Neural cell (in vitro differentiated cells): ENCODE results near the gene PHOSPHO2. TPM values are rescaled to one million over a fixed set of nuclear protein-coding genes. Genes with fewer than 3 reads are reported as not detected.

ENCODE experiments used
- H2AFZ ChIP-seq: fragments of 200-600, 300-800 bp; sonication (generic), shearing (Covaris generic); 2 replicates; pipeline ENCODE4 v1.6.0; 2014; ENCODE audit warnings: low read depth, mild to moderate bottlenecking, antibody characterized with exemption, low read length, moderate library complexity
- H3F3A ChIP-seq: fragments of 200-600 bp; shearing (Covaris generic); 2 replicates; pipeline ENCODE4 v1.6.1; 2016; ENCODE audit warnings: mild to moderate bottlenecking, moderate library complexity, mixed read lengths, antibody characterized with exemption, low read length; ENCODE audit not compliant: insufficient read depth, poor library complexity, severe bottlenecking
- H3K27ac ChIP-seq: fragments of 200-600, 300-800 bp; sonication (generic), shearing (Covaris generic); 2 replicates; pipeline ENCODE4 v1.5.1; 2014; ENCODE audit warnings: mild to moderate bottlenecking, low read length, moderate library complexity
- H3K27me3 ChIP-seq: fragments of 300-800, 200-600 bp; sonication (generic), shearing (Covaris generic); 2 replicates; pipeline ENCODE4 v1.6.0; 2014; ENCODE audit warnings: mild to moderate bottlenecking, low read depth, low read length, moderate library complexity; ENCODE audit not compliant: insufficient read depth
- H3K36me3 ChIP-seq: fragments of 300-800, 200-600 bp; sonication (generic), shearing (Covaris generic); 2 replicates; pipeline ENCODE4 v1.5.1; 2014; ENCODE audit warnings: mild to moderate bottlenecking, antibody characterized with exemption, low read length, moderate library complexity; ENCODE audit not compliant: insufficient read depth
- H3K4me2 ChIP-seq: fragments of 300-800, 200-600 bp; sonication (generic), shearing (Covaris generic); 2 replicates; pipeline ENCODE4 v1.6.0; 2014; ENCODE audit warnings: mild to moderate bottlenecking, low read length
- H3K4me3 ChIP-seq: fragments of 300-800, 200-600 bp; sonication (generic), shearing (Covaris generic); 2 replicates; pipeline ENCODE4 v1.5.1; 2014; ENCODE audit warnings: mild to moderate bottlenecking, low read length, moderate library complexity
- H3K79me2 ChIP-seq: fragments of 200-600 bp; shearing (Covaris generic); replicated peaks from 2 replicates; pipeline ENCODE4 v1.6.0; 2014; ENCODE audit warnings: mild to moderate bottlenecking, low read length, moderate library complexity; ENCODE audit not compliant: insufficient read depth
- H3K9ac ChIP-seq: fragments of 300-800, 200-600 bp; sonication (generic), shearing (Covaris generic); 2 replicates; pipeline ENCODE4 v1.6.1; 2016; ENCODE audit warnings: mild to moderate bottlenecking, low read length, mixed read lengths
- H3K9me2 ChIP-seq: fragments of 200-600 bp; shearing (Covaris generic); 2 replicates; pipeline ENCODE4 v1.6.1; 2016; ENCODE audit warnings: mild to moderate bottlenecking, low read length, mixed read lengths; ENCODE audit not compliant: insufficient read depth
- H3K9me3 ChIP-seq: fragments of 200-600, 300-800 bp; sonication (generic), shearing (Covaris generic); 2 replicates; pipeline ENCODE4 v1.6.1; 2016; ENCODE audit warnings: mild to moderate bottlenecking, mixed run types, low read length, moderate library complexity, mixed read lengths
- H4K20me1 ChIP-seq: fragments of 200-600 bp; shearing (Covaris generic); 2 replicates; pipeline ENCODE4 v1.6.1; 2016; ENCODE audit warnings: mild to moderate bottlenecking, mixed run types; ENCODE audit not compliant: insufficient read depth
- EP300 ChIP-seq: fragments of 450-650 bp; conservative IDR thresholded peaks from 2 replicates; pipeline ENCODE4 v1.6.1; 2014; ENCODE audit warnings: antibody characterized with exemption, mild to moderate bottlenecking, moderate library complexity; ENCODE audit not compliant: poor library complexity, severe bottlenecking
- EZH2 ChIP-seq: fragments of 200-600, 300-800 bp; shearing (Covaris generic), sonication (generic); IDR thresholded peaks from 2 replicates; pipeline ENCODE4 v1.6.1; 2014; ENCODE audit warnings: antibody characterized with exemption, low read length, borderline replicate concordance, mild to moderate bottlenecking; ENCODE audit not compliant: insufficient read depth, poor library complexity, severe bottlenecking
- MXI1 ChIP-seq: fragments of 450-650 bp; conservative IDR thresholded peaks from 2 replicates; pipeline ENCODE4 v1.6.1; 2014; ENCODE audit warnings: antibody characterized with exemption, mild to moderate bottlenecking; ENCODE audit not compliant: poor library complexity, severe bottlenecking
- POLR2AphosphoS5 ChIP-seq: IDR thresholded peaks from 2 replicates; pipeline ENCODE4 v1.6.1; 2012
- RAD21 ChIP-seq: fragments of 450-650 bp; conservative IDR thresholded peaks from 2 replicates; pipeline ENCODE4 v1.6.1; 2014; ENCODE audit warnings: antibody characterized with exemption, mild to moderate bottlenecking, moderate library complexity
- SMC3 ChIP-seq: fragments of 450-650 bp; conservative IDR thresholded peaks from 2 replicates; pipeline ENCODE4 v1.6.1; 2014; ENCODE audit warnings: antibody characterized with exemption, mild to moderate bottlenecking, moderate library complexity; ENCODE audit not compliant: poor library complexity
- TAF1 ChIP-seq: IDR thresholded peaks from 2 replicates; pipeline ENCODE4 v1.6.1; 2012; ENCODE audit warnings: low read depth
- polyA plus RNA-seq: library from polyadenylated mRNA; depleted of rRNA; stranded (reverse); fragments of >200 nt; gene quantifications from 2 replicates; pipeline ENCODE4 v1.2.3, GENCODE V29; 2014
- TF ChIP-seq, protein P1 (sequence below): fragments of 450-650 bp; IDR thresholded peaks from 2 replicates; pipeline ENCODE4 v1.5.1; 2014; ENCODE audit warnings: antibody characterized with exemption, mild to moderate bottlenecking, moderate library complexity; ENCODE audit not compliant: poor library complexity, severe bottlenecking
- TF ChIP-seq, protein P2 (sequence below): IDR thresholded peaks from 2 replicates; pipeline ENCODE4 v1.6.1; 2012; ENCODE audit warnings: borderline replicate concordance

The PHOSPHO2 gene
- polyA plus RNA-seq, 1 donor from 2014 or later = 25.4 TPM

DNA sequence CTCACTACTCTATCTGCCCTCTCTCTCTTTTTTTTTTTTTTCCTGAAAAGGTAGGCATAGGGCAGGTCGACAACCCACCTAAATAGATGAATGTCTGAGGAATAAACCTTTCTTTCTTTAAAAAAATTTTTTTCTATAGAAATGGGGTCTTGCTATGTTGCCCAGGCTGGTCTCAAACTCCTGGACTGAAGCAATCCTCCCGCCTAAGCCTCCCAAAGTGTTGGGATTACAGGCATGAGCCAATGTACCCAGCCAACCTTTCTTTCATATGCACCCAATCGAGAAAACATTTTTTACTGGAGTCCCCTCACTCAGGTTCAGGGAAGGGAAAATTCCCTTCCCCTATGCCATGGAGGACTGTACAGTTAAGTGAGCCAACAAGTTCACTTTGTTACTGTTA lies 31.0 kb upstream of the PHOSPHO2 start:
- H3K4me3 ChIP-seq = no peak overlapping the region
- H3F3A ChIP-seq = no peaks in the 10 kb centered on the region
- no peaks in the 10 kb centered on the region for H3K79me2 ChIP-seq
- no peaks in the 10 kb centered on the region for H3K9me3 ChIP-seq
- H3K9ac ChIP-seq = no peak overlapping the region
- H3K36me3 ChIP-seq = no peaks in the 10 kb centered on the region
- H3K9me2 ChIP-seq = no peaks in the 10 kb centered on the region
- no peaks in the 10 kb centered on the region for H3K27me3 ChIP-seq
- H3K27ac ChIP-seq = no peak overlapping the region
- no peak overlapping the region for H2AFZ ChIP-seq
- no peak overlapping the region for H3K4me2 ChIP-seq
- TF ChIP-seq SMC3 (no peak), TAF1 (no peak), EP300 (no peak), POLR2AphosphoS5 (no peak)
- TF ChIP-seq, protein P1, sequence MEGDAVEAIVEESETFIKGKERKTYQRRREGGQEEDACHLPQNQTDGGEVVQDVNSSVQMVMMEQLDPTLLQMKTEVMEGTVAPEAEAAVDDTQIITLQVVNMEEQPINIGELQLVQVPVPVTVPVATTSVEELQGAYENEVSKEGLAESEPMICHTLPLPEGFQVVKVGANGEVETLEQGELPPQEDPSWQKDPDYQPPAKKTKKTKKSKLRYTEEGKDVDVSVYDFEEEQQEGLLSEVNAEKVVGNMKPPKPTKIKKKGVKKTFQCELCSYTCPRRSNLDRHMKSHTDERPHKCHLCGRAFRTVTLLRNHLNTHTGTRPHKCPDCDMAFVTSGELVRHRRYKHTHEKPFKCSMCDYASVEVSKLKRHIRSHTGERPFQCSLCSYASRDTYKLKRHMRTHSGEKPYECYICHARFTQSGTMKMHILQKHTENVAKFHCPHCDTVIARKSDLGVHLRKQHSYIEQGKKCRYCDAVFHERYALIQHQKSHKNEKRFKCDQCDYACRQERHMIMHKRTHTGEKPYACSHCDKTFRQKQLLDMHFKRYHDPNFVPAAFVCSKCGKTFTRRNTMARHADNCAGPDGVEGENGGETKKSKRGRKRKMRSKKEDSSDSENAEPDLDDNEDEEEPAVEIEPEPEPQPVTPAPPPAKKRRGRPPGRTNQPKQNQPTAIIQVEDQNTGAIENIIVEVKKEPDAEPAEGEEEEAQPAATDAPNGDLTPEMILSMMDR = no peak
- TF ChIP-seq, protein P2, sequence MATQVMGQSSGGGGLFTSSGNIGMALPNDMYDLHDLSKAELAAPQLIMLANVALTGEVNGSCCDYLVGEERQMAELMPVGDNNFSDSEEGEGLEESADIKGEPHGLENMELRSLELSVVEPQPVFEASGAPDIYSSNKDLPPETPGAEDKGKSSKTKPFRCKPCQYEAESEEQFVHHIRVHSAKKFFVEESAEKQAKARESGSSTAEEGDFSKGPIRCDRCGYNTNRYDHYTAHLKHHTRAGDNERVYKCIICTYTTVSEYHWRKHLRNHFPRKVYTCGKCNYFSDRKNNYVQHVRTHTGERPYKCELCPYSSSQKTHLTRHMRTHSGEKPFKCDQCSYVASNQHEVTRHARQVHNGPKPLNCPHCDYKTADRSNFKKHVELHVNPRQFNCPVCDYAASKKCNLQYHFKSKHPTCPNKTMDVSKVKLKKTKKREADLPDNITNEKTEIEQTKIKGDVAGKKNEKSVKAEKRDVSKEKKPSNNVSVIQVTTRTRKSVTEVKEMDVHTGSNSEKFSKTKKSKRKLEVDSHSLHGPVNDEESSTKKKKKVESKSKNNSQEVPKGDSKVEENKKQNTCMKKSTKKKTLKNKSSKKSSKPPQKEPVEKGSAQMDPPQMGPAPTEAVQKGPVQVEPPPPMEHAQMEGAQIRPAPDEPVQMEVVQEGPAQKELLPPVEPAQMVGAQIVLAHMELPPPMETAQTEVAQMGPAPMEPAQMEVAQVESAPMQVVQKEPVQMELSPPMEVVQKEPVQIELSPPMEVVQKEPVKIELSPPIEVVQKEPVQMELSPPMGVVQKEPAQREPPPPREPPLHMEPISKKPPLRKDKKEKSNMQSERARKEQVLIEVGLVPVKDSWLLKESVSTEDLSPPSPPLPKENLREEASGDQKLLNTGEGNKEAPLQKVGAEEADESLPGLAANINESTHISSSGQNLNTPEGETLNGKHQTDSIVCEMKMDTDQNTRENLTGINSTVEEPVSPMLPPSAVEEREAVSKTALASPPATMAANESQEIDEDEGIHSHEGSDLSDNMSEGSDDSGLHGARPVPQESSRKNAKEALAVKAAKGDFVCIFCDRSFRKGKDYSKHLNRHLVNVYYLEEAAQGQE = no peak
- H4K20me1 ChIP-seq = no peaks in the 10 kb centered on the region

DNA sequence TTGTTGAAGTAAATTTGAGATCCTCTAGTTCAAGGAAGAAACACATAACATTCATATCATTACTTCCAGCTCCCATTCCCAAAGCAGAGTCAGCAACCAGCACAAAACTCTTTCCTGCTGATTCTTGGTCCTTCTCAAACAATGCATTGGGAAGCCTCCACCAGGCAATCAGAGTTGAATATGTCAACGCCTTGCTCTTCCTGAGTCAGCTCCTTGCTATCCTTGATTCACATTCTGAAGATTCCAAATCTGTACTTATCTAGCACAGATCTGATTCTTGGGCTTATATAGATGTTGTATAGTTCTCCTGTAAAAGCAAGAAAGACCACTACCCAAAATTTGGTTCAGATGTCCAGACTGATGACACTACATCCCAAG lies 29.7 kb upstream of the PHOSPHO2 start:
- Histone ChIP-seq H3K27ac (no peak overlapping the region), H3K36me3 (no peaks in the 10 kb centered on the region), H3K9me3 (no peaks in the 10 kb centered on the region), H3F3A (no peaks in the 10 kb centered on the region), H3K4me2 (no peak overlapping the region), H3K9ac (no peak overlapping the region), H4K20me1 (no peaks in the 10 kb centered on the region), H2AFZ (no peak overlapping the region), H3K27me3 (no peaks in the 10 kb centered on the region), H3K4me3 (no peak overlapping the region), H3K79me2 (no peaks in the 10 kb centered on the region), H3K9me2 (no peaks in the 10 kb centered on the region)
- TF ChIP-seq EP300 = no peak
- TF ChIP-seq RAD21 = no peak
- TF ChIP-seq, protein P1 = no peak
- TF ChIP-seq EZH2 = no peak
- TF ChIP-seq, protein P2 = no peak
- TF ChIP-seq TAF1 = no peak
- TF ChIP-seq POLR2AphosphoS5 = no peak
- TF ChIP-seq SMC3 = no peak
- no peak for TF ChIP-seq MXI1
